GM12872 (cell line): ENCODE data around the gene ULBP2.

ENCODE experiments used
- CTCF ChIP-seq: IDR thresholded peaks from 3 replicates; pipeline ENCODE4 v1.5.1; 2011; ENCODE audit warnings: low read depth, mild to moderate bottlenecking, low read length, moderate library complexity; ENCODE audit not compliant: insufficient read depth

ULBP2 gene

GRCh38 chr6:149898966-149899365 lies 42.8 kb upstream of the ULBP2 start:
- no peak for TF ChIP-seq CTCF

GRCh38 chr6:149899486-149899885 lies 42.3 kb upstream of the ULBP2 start:
- no peak for TF ChIP-seq CTCF

GRCh38 chr6:149899926-149900619 lies 41.7 kb upstream of the ULBP2 start:
- TF ChIP-seq CTCF: no peak

GRCh38 chr6:149900620-149901443 lies 41.0 kb upstream of the ULBP2 start:
- no peak for TF ChIP-seq CTCF

- TF ChIP-seq CTCF: no peak
Observed at GRCh38 chr6:149901444-149902140, 40.2 kb upstream of the ULBP2 start.

- no peak for TF ChIP-seq CTCF
Observed at GRCh38 chr6:149903938-149904611, 37.7 kb upstream of the ULBP2 start.
